ENCODE results near the gene LHFPL6.

The LHFPL6 gene

GRCh38 chr13:39528661-39528980, 74.4 kb downstream of the LHFPL6 start:
- no peak for TF ChIP-seq SIN3A (IDR thresholded peaks at IDR 0.05; ENCODE audit: borderline replicate concordance, insufficient read depth, low read length)
- TF ChIP-seq, protein P1, sequence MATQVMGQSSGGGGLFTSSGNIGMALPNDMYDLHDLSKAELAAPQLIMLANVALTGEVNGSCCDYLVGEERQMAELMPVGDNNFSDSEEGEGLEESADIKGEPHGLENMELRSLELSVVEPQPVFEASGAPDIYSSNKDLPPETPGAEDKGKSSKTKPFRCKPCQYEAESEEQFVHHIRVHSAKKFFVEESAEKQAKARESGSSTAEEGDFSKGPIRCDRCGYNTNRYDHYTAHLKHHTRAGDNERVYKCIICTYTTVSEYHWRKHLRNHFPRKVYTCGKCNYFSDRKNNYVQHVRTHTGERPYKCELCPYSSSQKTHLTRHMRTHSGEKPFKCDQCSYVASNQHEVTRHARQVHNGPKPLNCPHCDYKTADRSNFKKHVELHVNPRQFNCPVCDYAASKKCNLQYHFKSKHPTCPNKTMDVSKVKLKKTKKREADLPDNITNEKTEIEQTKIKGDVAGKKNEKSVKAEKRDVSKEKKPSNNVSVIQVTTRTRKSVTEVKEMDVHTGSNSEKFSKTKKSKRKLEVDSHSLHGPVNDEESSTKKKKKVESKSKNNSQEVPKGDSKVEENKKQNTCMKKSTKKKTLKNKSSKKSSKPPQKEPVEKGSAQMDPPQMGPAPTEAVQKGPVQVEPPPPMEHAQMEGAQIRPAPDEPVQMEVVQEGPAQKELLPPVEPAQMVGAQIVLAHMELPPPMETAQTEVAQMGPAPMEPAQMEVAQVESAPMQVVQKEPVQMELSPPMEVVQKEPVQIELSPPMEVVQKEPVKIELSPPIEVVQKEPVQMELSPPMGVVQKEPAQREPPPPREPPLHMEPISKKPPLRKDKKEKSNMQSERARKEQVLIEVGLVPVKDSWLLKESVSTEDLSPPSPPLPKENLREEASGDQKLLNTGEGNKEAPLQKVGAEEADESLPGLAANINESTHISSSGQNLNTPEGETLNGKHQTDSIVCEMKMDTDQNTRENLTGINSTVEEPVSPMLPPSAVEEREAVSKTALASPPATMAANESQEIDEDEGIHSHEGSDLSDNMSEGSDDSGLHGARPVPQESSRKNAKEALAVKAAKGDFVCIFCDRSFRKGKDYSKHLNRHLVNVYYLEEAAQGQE (IDR thresholded peaks at IDR 0.05; ENCODE audit: insufficient read depth in 1 of 2, low read depth in 2 of 2, low read length in 2 of 2) = no peak
- no peak for TF ChIP-seq FOXP2 (optimal IDR thresholded peaks at IDR 0.05; ENCODE audit: borderline replicate concordance, extremely low read depth, extremely low read length, insufficient read depth)
- TF ChIP-seq TAF1 (IDR thresholded peaks at IDR 0.05; ENCODE audit: borderline replicate concordance, insufficient read depth, low read length) = no peak
- TF ChIP-seq POLR2AphosphoS5 (IDR thresholded peaks at IDR 0.05; ENCODE audit: low read depth, low read length) = no peak

- TF ChIP-seq SIN3A (IDR thresholded peaks at IDR 0.05; ENCODE audit: borderline replicate concordance, insufficient read depth, low read length) (no peak), POLR2AphosphoS5 (IDR thresholded peaks at IDR 0.05; ENCODE audit: low read depth, low read length) (no peak), TAF1 (IDR thresholded peaks at IDR 0.05; ENCODE audit: borderline replicate concordance, insufficient read depth, low read length) (no peak), FOXP2 (optimal IDR thresholded peaks at IDR 0.05; ENCODE audit: borderline replicate concordance, extremely low read depth, extremely low read length, insufficient read depth) (no peak)
- TF ChIP-seq, protein P1 (IDR thresholded peaks at IDR 0.05; ENCODE audit: insufficient read depth in 1 of 2, low read depth in 2 of 2, low read length in 2 of 2) = no peak
These were observed 74.9 kb downstream of the LHFPL6 start for GRCh38 chr13:39527961-39528660.

DNA sequence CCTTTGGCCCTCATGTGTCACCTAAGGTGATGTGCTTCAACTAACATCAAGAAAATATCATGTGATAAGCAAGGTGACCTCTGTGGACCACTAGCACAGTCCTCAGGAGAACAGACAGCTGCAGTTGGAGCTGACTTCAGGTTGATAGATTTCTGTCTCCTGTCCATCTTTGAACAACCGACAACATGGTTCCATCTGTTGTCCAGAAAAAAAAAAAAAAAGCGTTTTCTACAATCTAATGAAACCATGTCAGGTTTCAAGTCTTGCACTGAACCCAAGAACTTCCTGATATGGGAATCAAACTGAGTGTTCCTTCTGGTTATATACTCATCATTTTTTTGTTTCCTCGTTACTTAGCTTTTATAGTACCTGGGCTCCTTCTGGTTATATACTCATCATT, 75.7 kb downstream of the LHFPL6 start:
- no peak for TF ChIP-seq FOXP2 (optimal IDR thresholded peaks at IDR 0.05; ENCODE audit: borderline replicate concordance, extremely low read depth, extremely low read length, insufficient read depth)
- TF ChIP-seq SIN3A (IDR thresholded peaks at IDR 0.05; ENCODE audit: borderline replicate concordance, insufficient read depth, low read length) = no peak
- TF ChIP-seq, protein P1 (IDR thresholded peaks at IDR 0.05; ENCODE audit: insufficient read depth in 1 of 2, low read depth in 2 of 2, low read length in 2 of 2) = no peak
- TF ChIP-seq TAF1 (IDR thresholded peaks at IDR 0.05; ENCODE audit: borderline replicate concordance, insufficient read depth, low read length) = no peak
- TF ChIP-seq POLR2AphosphoS5 (IDR thresholded peaks at IDR 0.05; ENCODE audit: low read depth, low read length) = no peak

GRCh38 chr13:39526499-39526898, 76.5 kb downstream of the LHFPL6 start:
- TF ChIP-seq SIN3A (IDR thresholded peaks at IDR 0.05; ENCODE audit: borderline replicate concordance, insufficient read depth, low read length) = no peak
- TF ChIP-seq, protein P1 (IDR thresholded peaks at IDR 0.05; ENCODE audit: insufficient read depth in 1 of 2, low read depth in 2 of 2, low read length in 2 of 2) = no peak
- no peak for TF ChIP-seq POLR2AphosphoS5 (IDR thresholded peaks at IDR 0.05; ENCODE audit: low read depth, low read length)
- TF ChIP-seq FOXP2 (optimal IDR thresholded peaks at IDR 0.05; ENCODE audit: borderline replicate concordance, extremely low read depth, extremely low read length, insufficient read depth) = no peak
- TF ChIP-seq TAF1 (IDR thresholded peaks at IDR 0.05; ENCODE audit: borderline replicate concordance, insufficient read depth, low read length) = no peak
